Ovary (tissue), 3 donors: ENCODE measurements around the gene TANK.

Experiments used
- CTCF ChIP-seq, 3 donors: fragments of 450-650 bp in 2 of 3; fragments of 200-600 bp in 1 of 3; IDR thresholded peaks; one replicate each; pipeline versions ENCODE4 v1.5.1 to v1.8.0; 2016 to 2022; ENCODE audit warnings: antibody characterized with exemption in 3 of 3, mild to moderate bottlenecking in 1 of 3
- EP300 ChIP-seq: sonication (generic); formaldehyde crosslinking; IDR thresholded peaks from one replicate; pipeline ENCODE4 v1.6.1; 2017; ENCODE audit warnings: antibody characterized with exemption
- POLR2A ChIP-seq: fragments of 450-650 bp; IDR thresholded peaks from one replicate; pipeline ENCODE4 v1.6.1; 2017; ENCODE audit warnings: antibody characterized with exemption, mild to moderate bottlenecking, moderate library complexity
- donor health status: DM: no; HTN: no; CAD: no.

GRCh38 chr2:161206471-161207032, 46.3 kb downstream of the TANK start:
- TF ChIP-seq CTCF (IDR thresholded peaks at IDR 0.05): no peak
- TF ChIP-seq POLR2A: no peak
- TF ChIP-seq EP300: no peak
